Liver (tissue), 9 donors: ENCODE results near the gene DSG3. TPM values are rescaled to one million over a fixed set of nuclear protein-coding genes. Genes with fewer than 3 reads are reported as not detected.

Experiments
- DNase-seq: peaks from one replicate; pipeline ENCODE4 v3.0.0-alpha.2; 2017; ENCODE audit warnings: low spot score
- H3K27ac ChIP-seq, 2 donors: one replicate each; pipeline ENCODE4 v1.7.0; 2013; ENCODE audit warnings: inconsistent platforms in 2 of 2, low read length in 2 of 2, control low read depth in 1 of 2, low read depth in 1 of 2, mild to moderate bottlenecking in 1 of 2
- H3K27me3 ChIP-seq, 4 donors: one replicate each; pipeline versions ENCODE4 v1.6.1 to v1.7.0; 2013; ENCODE audit warnings: low read length in 3 of 4, inconsistent platforms in 1 of 4, mild to moderate bottlenecking in 1 of 4, moderate library complexity in 1 of 4; ENCODE audit not compliant: control insufficient read depth in 4 of 4, insufficient read depth in 4 of 4
- H3K36me3 ChIP-seq, 4 donors: one replicate each; pipeline versions ENCODE4 v1.6.1 to v1.7.0; 2013; ENCODE audit warnings: low read length in 3 of 4, mild to moderate bottlenecking in 3 of 4, low read depth in 1 of 4, moderate library complexity in 1 of 4; ENCODE audit not compliant: control insufficient read depth in 4 of 4, insufficient read depth in 3 of 4
- H3K4me1 ChIP-seq, 4 donors: one replicate each; pipeline versions ENCODE4 v1.6.1 to v1.7.0; 2013; ENCODE audit warnings: low read length in 3 of 4, mild to moderate bottlenecking in 3 of 4, moderate library complexity in 1 of 4; ENCODE audit not compliant: control insufficient read depth in 4 of 4, insufficient read depth in 4 of 4
- H3K4me3 ChIP-seq, 3 donors: one replicate each; pipeline versions ENCODE4 v1.6.1 to v1.7.0; 2013; ENCODE audit warnings: low read length in 3 of 3, control low read depth in 1 of 3, low read depth in 1 of 3, mild to moderate bottlenecking in 1 of 3
- H3K9ac ChIP-seq, 2 donors: one replicate each; pipeline ENCODE4 v1.7.0; 2013; ENCODE audit warnings: low read length in 2 of 2, mild to moderate bottlenecking in 2 of 2, moderate library complexity in 2 of 2, control low read depth in 1 of 2, low read depth in 1 of 2
- H3K9me3 ChIP-seq, 4 donors: one replicate each; pipeline versions ENCODE4 v1.6.1 to v1.7.0; 2013; ENCODE audit warnings: low read length in 3 of 4; ENCODE audit not compliant: control insufficient read depth in 4 of 4
- ATF3 ChIP-seq: IDR thresholded peaks from 2 replicates; pipeline ENCODE4 v1.6.1; 2016; ENCODE audit warnings: antibody characterized with exemption
- CTCF ChIP-seq: fragments of 150-350 bp; IDR thresholded peaks from 2 replicates; pipeline ENCODE4 v1.5.1; 2017; ENCODE audit warnings: improper control_type of control experiment, low read depth, low read length; ENCODE audit not compliant: missing input control
- EGR1 ChIP-seq, 2 donors: IDR thresholded peaks; 2 replicates each; pipeline ENCODE4 v1.6.1; 2016 to 2018; ENCODE audit warnings: antibody characterized with exemption in 2 of 2, low read depth in 2 of 2
- FOXA1 ChIP-seq: IDR thresholded peaks from 2 replicates; pipeline ENCODE4 v1.6.1; 2016; ENCODE audit warnings: antibody characterized with exemption
- FOXA2 ChIP-seq: IDR thresholded peaks from 2 replicates; pipeline ENCODE4 v1.6.1; 2016; ENCODE audit warnings: antibody characterized with exemption
- GABPA ChIP-seq, 2 donors: IDR thresholded peaks in 1 of 2; conservative IDR thresholded peaks in 1 of 2; 2 replicates each; pipeline ENCODE4 v1.6.1; 2016; ENCODE audit warnings: antibody characterized with exemption in 2 of 2, mild to moderate bottlenecking in 1 of 2, moderate library complexity in 1 of 2
- HNF4A ChIP-seq, 2 donors: conservative IDR thresholded peaks; 2 replicates each; pipeline ENCODE4 v1.6.1; 2016; ENCODE audit warnings: antibody characterized with exemption in 2 of 2, mild to moderate bottlenecking in 2 of 2
- HNF4G ChIP-seq: IDR thresholded peaks from 2 replicates; pipeline ENCODE4 v1.6.1; 2016; ENCODE audit warnings: antibody characterized with exemption
- JUND ChIP-seq, 2 donors: IDR thresholded peaks; 2 replicates each; pipeline ENCODE4 v1.6.1; 2016; ENCODE audit warnings: antibody characterized with exemption in 2 of 2
- MAX ChIP-seq: IDR thresholded peaks from 2 replicates; pipeline ENCODE4 v1.6.1; 2016; ENCODE audit warnings: antibody characterized with exemption
- RAD21 ChIP-seq, 2 donors: IDR thresholded peaks; 2 replicates each; pipeline ENCODE4 v1.6.1; 2016; ENCODE audit warnings: antibody characterized with exemption in 2 of 2, mild to moderate bottlenecking in 2 of 2
- RXRA ChIP-seq, 2 donors: IDR thresholded peaks; 2 replicates each; pipeline ENCODE4 v1.6.1; 2017 to 2018; ENCODE audit warnings: antibody characterized with exemption in 2 of 2, mild to moderate bottlenecking in 1 of 2
- SP1 ChIP-seq: IDR thresholded peaks from 2 replicates; pipeline ENCODE4 v1.6.1; 2018; ENCODE audit warnings: antibody characterized with exemption, mild to moderate bottlenecking
- TAF1 ChIP-seq: conservative IDR thresholded peaks from 2 replicates; pipeline ENCODE4 v1.6.1; 2016; ENCODE audit warnings: antibody characterized with exemption, mild to moderate bottlenecking
- YY1 ChIP-seq: IDR thresholded peaks from 2 replicates; pipeline ENCODE4 v1.6.1; 2016; ENCODE audit warnings: antibody characterized with exemption, mild to moderate bottlenecking
- WGBS: extraction: QIAGEN DNeasy Blood & Tissue Kit; methylation state at CpG from one replicate; pipeline ENCODE4 v1.1.7; 2013; 5-methylcytosine and 5-hydroxymethylcytosine counted together
- polyA plus RNA-seq, 2 donors: library from polyadenylated mRNA; stranded (reverse) in 1 of 2; unstranded in 1 of 2; fragments of 200-250 nt in 1 of 2; fragments of >200 nt in 1 of 2; fragmentation: Nextera tagmentation in 1 of 2; extraction: Ambion mirVana in 1 of 2; gene quantifications; one replicate each; pipeline versions ENCODE4 v1.2.1 to v1.2.3, GENCODE V29; 2013 to 2015
- total RNA-seq, 2 donors: library from RNA; depleted of rRNA; stranded (reverse); fragments of >200 nt; gene quantifications; one replicate each; pipeline ENCODE4 v1.2.3, GENCODE V29; 2014
- TF ChIP-seq, protein P1 (sequence below): IDR thresholded peaks from 2 replicates; pipeline ENCODE4 v1.6.1; 2016; ENCODE audit warnings: antibody characterized with exemption, mild to moderate bottlenecking
- TF ChIP-seq, protein P2 (sequence below): IDR thresholded peaks from 2 replicates; pipeline ENCODE4 v1.6.1; 2016; ENCODE audit warnings: antibody characterized with exemption
- donor health status: healthy.
- donor health status: healthy.
- donor health status: healthy.
- donor health status: healthy.
- donor health status: healthy.

Gene DSG3
- total and polyA plus RNA-seq, 4 donors = not detected

- Histone ChIP-seq H3K9me3 (no peaks in the 10 kb centered on the region), H3K27ac (no peak overlapping the region), H3K4me3 (no peak overlapping the region), H3K9ac (no peak overlapping the region), H3K27me3 (no peaks in the 10 kb centered on the region), H3K4me1 (peaks cover 0 to 1% (median under 1%) of the 10 kb centered on the region in 4 donors), H3K36me3 (no peaks in the 10 kb centered on the region)
- no peak for TF ChIP-seq RXRA (IDR thresholded peaks at IDR 0.05)
- TF ChIP-seq EGR1 (IDR thresholded peaks at IDR 0.05; ENCODE audit: low read depth in 2 of 2) = no peak
- TF ChIP-seq HNF4G = no peak
- TF ChIP-seq, protein P1, sequence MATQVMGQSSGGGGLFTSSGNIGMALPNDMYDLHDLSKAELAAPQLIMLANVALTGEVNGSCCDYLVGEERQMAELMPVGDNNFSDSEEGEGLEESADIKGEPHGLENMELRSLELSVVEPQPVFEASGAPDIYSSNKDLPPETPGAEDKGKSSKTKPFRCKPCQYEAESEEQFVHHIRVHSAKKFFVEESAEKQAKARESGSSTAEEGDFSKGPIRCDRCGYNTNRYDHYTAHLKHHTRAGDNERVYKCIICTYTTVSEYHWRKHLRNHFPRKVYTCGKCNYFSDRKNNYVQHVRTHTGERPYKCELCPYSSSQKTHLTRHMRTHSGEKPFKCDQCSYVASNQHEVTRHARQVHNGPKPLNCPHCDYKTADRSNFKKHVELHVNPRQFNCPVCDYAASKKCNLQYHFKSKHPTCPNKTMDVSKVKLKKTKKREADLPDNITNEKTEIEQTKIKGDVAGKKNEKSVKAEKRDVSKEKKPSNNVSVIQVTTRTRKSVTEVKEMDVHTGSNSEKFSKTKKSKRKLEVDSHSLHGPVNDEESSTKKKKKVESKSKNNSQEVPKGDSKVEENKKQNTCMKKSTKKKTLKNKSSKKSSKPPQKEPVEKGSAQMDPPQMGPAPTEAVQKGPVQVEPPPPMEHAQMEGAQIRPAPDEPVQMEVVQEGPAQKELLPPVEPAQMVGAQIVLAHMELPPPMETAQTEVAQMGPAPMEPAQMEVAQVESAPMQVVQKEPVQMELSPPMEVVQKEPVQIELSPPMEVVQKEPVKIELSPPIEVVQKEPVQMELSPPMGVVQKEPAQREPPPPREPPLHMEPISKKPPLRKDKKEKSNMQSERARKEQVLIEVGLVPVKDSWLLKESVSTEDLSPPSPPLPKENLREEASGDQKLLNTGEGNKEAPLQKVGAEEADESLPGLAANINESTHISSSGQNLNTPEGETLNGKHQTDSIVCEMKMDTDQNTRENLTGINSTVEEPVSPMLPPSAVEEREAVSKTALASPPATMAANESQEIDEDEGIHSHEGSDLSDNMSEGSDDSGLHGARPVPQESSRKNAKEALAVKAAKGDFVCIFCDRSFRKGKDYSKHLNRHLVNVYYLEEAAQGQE = no peak
- no peak for TF ChIP-seq GABPA (IDR thresholded peaks at IDR 0.05 in 1 of 2, conservative IDR thresholded peaks at IDR 0.05 in 1 of 2)
- no peak for TF ChIP-seq YY1
- no peak for TF ChIP-seq JUND (IDR thresholded peaks at IDR 0.05)
- TF ChIP-seq CTCF = no peak
- no peak for TF ChIP-seq ATF3
- TF ChIP-seq, protein P2, sequence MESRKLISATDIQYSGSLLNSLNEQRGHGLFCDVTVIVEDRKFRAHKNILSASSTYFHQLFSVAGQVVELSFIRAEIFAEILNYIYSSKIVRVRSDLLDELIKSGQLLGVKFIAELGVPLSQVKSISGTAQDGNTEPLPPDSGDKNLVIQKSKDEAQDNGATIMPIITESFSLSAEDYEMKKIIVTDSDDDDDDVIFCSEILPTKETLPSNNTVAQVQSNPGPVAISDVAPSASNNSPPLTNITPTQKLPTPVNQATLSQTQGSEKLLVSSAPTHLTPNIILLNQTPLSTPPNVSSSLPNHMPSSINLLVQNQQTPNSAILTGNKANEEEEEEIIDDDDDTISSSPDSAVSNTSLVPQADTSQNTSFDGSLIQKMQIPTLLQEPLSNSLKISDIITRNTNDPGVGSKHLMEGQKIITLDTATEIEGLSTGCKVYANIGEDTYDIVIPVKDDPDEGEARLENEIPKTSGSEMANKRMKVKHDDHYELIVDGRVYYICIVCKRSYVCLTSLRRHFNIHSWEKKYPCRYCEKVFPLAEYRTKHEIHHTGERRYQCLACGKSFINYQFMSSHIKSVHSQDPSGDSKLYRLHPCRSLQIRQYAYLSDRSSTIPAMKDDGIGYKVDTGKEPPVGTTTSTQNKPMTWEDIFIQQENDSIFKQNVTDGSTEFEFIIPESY = no peak
- TF ChIP-seq RAD21 (IDR thresholded peaks at IDR 0.05) = no peak
- TF ChIP-seq SP1 = no peak
- TF ChIP-seq HNF4A (conservative IDR thresholded peaks at IDR 0.05) = no peak
- TF ChIP-seq FOXA1 = no peak
- no peak for TF ChIP-seq TAF1
- no peak for TF ChIP-seq MAX
- TF ChIP-seq FOXA2 = no peak
- 82% methylated on average over 10 of the region's 10 CpGs for WGBS
- no peak for DNase-seq
Measured at GRCh38 chr18:31504455-31505147, 57.1 kb downstream of the DSG3 start.
